Effector memory CD4-positive, alpha-beta T cell (primary cell): Measurements from ENCODE around the gene CUX1.

Source experiments
- DNase-seq, 3 donors: peaks; one replicate each; pipeline ENCODE4 v3.0.0-alpha.2; 2020
- H3K27ac ChIP-seq: 2 replicates; pipeline ENCODE4 v1.7.0; 2013; ENCODE audit warnings: mild to moderate bottlenecking, low read length, moderate library complexity; ENCODE audit not compliant: insufficient read depth, poor library complexity, severe bottlenecking
- H3K27me3 ChIP-seq: replicated peaks from 2 replicates; pipeline ENCODE4 v1.7.0; 2013; ENCODE audit warnings: mild to moderate bottlenecking, low read length; ENCODE audit not compliant: insufficient read depth, control insufficient read depth, poor library complexity, severe bottlenecking
- H3K36me3 ChIP-seq: 2 replicates; pipeline ENCODE4 v1.7.0; 2013; ENCODE audit warnings: mild to moderate bottlenecking, low read length, moderate library complexity; ENCODE audit not compliant: control insufficient read depth, insufficient read depth
- H3K4me1 ChIP-seq: 2 replicates; pipeline ENCODE4 v1.7.0; 2013; ENCODE audit warnings: low read length, mild to moderate bottlenecking; ENCODE audit not compliant: control insufficient read depth, insufficient read depth, poor library complexity, severe bottlenecking
- H3K4me3 ChIP-seq: 2 replicates; pipeline ENCODE4 v1.7.0; 2013; ENCODE audit warnings: low read length, low read depth, mild to moderate bottlenecking; ENCODE audit not compliant: insufficient read depth, poor library complexity, severe bottlenecking
- H3K9me3 ChIP-seq: 2 replicates; pipeline ENCODE4 v1.7.0; 2013; ENCODE audit warnings: mild to moderate bottlenecking, low read length, moderate library complexity; ENCODE audit not compliant: control insufficient read depth

Gene CUX1

GRCh38 chr7:101893341-101894082 is 76.1 kb downstream of the CUX1 start:
- Histone ChIP-seq H3K27ac (no peak overlapping the region), H3K36me3 (no peaks in the 10 kb centered on the region), H3K4me3 (no peak overlapping the region), H3K9me3 (no peaks in the 10 kb centered on the region), H3K4me1 (no peaks in the 10 kb centered on the region), H3K27me3 (no peaks in the 10 kb centered on the region)
- no peak for DNase-seq

- no peak for DNase-seq
Measured at GRCh38 chr7:101896316-101896715, 78.9 kb downstream of the CUX1 start.

GRCh38 chr7:101896941-101897340 is 79.5 kb downstream of the CUX1 start:
- H3K4me1 ChIP-seq = no peaks in the 10 kb centered on the region
- no peak for DNase-seq
- no peaks in the 10 kb centered on the region for H3K36me3 ChIP-seq
- H3K27ac ChIP-seq = no peak overlapping the region
- H3K27me3 ChIP-seq = no peaks in the 10 kb centered on the region
- H3K4me3 ChIP-seq = no peak overlapping the region
- no peaks in the 10 kb centered on the region for H3K9me3 ChIP-seq

More at GRCh38 chr7:101896316-101896715, 78.9 kb downstream of the CUX1 start:
- Histone ChIP-seq H3K27ac (no peak overlapping the region), H3K27me3 (no peaks in the 10 kb centered on the region), H3K4me1 (no peaks in the 10 kb centered on the region), H3K9me3 (no peaks in the 10 kb centered on the region), H3K36me3 (no peaks in the 10 kb centered on the region), H3K4me3 (no peak overlapping the region)

DNA sequence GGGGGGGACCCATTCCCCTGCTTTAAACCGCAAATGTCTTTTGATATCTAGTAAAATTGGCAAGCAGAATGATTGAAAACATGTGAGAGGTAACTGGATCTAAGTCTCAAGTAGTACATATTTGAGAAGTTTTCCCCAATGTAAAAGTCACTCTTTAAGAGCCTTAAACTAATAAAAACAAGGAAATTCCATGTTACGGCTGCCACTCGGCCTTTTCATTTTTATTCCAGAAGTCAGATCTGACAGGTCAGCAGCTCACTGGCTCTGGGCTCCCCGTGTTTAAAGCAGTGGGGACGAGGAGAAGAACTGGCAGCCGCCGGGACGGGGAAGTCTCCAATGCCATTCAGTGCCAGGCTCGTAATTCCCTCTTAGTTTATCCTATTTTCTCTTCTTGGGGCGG is 80.7 kb downstream of the CUX1 start:
- Histone ChIP-seq H3K9me3 (no peaks in the 10 kb centered on the region), H3K27ac (no peak overlapping the region), H3K4me1 (no peaks in the 10 kb centered on the region), H3K4me3 (no peak overlapping the region), H3K27me3 (no peaks in the 10 kb centered on the region), H3K36me3 (no peaks in the 10 kb centered on the region)
- DNase-seq = no peak

DNA sequence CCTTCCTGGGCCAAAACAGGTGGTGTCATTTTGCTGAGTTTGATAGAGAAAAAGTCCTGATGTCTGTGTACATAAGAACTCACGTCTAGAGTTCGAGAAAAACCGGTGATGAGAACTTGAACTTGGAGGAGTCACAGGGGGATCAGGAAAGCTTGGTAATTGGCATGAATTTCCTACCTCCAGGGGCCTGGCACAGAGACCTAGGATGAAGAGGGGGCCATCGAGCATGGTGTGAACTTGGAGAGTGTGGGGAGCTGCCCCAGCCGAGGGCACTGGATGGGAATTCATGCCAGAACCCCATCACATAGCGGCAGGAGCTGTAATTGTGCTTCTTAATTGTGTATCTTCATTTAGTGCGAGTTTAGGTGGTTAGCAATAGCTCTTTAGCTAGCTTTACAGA is 82.2 kb downstream of the CUX1 start:
- Histone ChIP-seq H3K36me3 (no peaks in the 10 kb centered on the region), H3K27me3 (no peaks in the 10 kb centered on the region), H3K9me3 (no peaks in the 10 kb centered on the region), H3K4me3 (no peak overlapping the region), H3K4me1 (no peaks in the 10 kb centered on the region), H3K27ac (no peak overlapping the region)
- DNase-seq = no peak

- Histone ChIP-seq H3K9me3 (no peaks in the 10 kb centered on the region), H3K4me1 (no peaks in the 10 kb centered on the region), H3K27me3 (no peaks in the 10 kb centered on the region), H3K4me3 (no peak overlapping the region), H3K27ac (no peak overlapping the region), H3K36me3 (no peaks in the 10 kb centered on the region)
- no peak for DNase-seq
Measured at GRCh38 chr7:101900103-101900502, 82.7 kb downstream of the CUX1 start.

- H3K27me3 ChIP-seq = no peaks in the 10 kb centered on the region
- no peak for DNase-seq
- no peaks in the 10 kb centered on the region for H3K36me3 ChIP-seq
- H3K4me3 ChIP-seq = no peak overlapping the region
- H3K4me1 ChIP-seq = no peaks in the 10 kb centered on the region
- H3K27ac ChIP-seq = no peak overlapping the region
- H3K9me3 ChIP-seq = no peaks in the 10 kb centered on the region
Measured at GRCh38 chr7:101901661-101902491, 84.5 kb downstream of the CUX1 start.

GRCh38 chr7:101902680-101903514 is 85.5 kb downstream of the CUX1 start:
- Histone ChIP-seq H3K9me3 (no peaks in the 10 kb centered on the region), H3K36me3 (no peaks in the 10 kb centered on the region), H3K4me1 (no peaks in the 10 kb centered on the region), H3K27me3 (no peaks in the 10 kb centered on the region), H3K4me3 (no peak overlapping the region), H3K27ac (no peak overlapping the region)
- no peak for DNase-seq

- Histone ChIP-seq H3K9me3 (no peaks in the 10 kb centered on the region), H3K36me3 (no peaks in the 10 kb centered on the region), H3K4me3 (no peak overlapping the region), H3K4me1 (no peaks in the 10 kb centered on the region), H3K27ac (no peak overlapping the region), H3K27me3 (no peaks in the 10 kb centered on the region)
- no peak for DNase-seq
Measured at GRCh38 chr7:101903515-101903868, 86.1 kb downstream of the CUX1 start.
